ENCODE results near the gene TRMT11. TPM values are rescaled to one million over a fixed set of nuclear protein-coding genes. Genes with fewer than 3 reads are reported as not detected.
A peak's percentile ranks its signal among the peaks of the same experiment; 100 is the strongest.

TRMT11 gene
- total and polyA plus RNA-seq, 2 of the 13 experiments (the other 11 are each of a cell fraction or from before 2014, with no cell fraction given), result 42.2 to 81.9 TPM

DNA sequence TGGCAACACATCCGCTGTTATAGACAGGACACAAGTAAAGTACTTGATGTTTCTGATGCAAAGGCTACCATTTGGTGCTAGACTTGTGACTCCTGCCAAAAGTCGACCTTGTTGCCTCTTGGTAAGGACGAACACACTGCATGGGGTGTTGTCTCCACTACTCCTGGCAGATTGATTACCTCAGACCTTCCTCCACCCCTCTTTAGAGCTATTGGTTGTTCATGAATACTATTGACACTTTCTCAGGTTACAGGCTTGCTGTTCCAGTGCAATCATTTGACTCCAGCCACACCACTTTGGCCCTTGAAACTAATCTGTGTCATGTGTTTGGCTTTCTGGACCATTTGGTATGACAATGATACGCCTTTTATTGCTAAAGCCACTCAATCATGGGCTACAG lies 62.3 kb downstream of the TRMT11 start:
- no peaks in the 10 kb centered on the region for H4K20me1 ChIP-seq (ENCODE audit: insufficient read depth, low read length)
- H3K9ac ChIP-seq (ENCODE audit: insufficient read depth, low read depth, low read length), result no peak overlapping the region
- 96% methylated on average over 4 of the region's 4 CpGs for WGBS (ENCODE audit: low lambda C conversion rate)
- in situ Hi-C loops (cut with HindIII; ENCODE audit: extremely low pct_ligation_motif_present, low pct_unique_long_range_greater_than_20kb), result loop anchor here (25.0 kb wide), 2 partner anchors 614 to 1064 kb away; partner anchors contain the start of gene RSPO3
- no peak for DNase-seq (ENCODE audit: low spot score)
- POLR2A ChIA-PET, result no interaction called here
- TF ChIP-seq ZFP1 (CRISPR knock-in tag; IDR thresholded peaks at IDR 0.05) (no peak), SNAPC2 (CRISPR knock-in tag; IDR thresholded peaks at IDR 0.05) (0 out of 2 replicates have a peak, but pooled peaks have one; percentile 9), ZNF7 (CRISPR knock-in tag; IDR thresholded peaks at IDR 0.05) (no peak)
- no TSS peak for BruUV-seq (replicated peaks)
- no peak for FAIRE-seq
- peaks cover 14% of the 10 kb centered on the region for H3K4me1 ChIP-seq (ENCODE audit: insufficient read depth, low read length)
- no peaks in the 10 kb centered on the region for H3K79me2 ChIP-seq (ENCODE audit: insufficient read depth, low read length)
- ATAC-seq, result no peak
- H3K36me3 ChIP-seq (replicated peaks in 1 of 2; ENCODE audit: control insufficient read depth in 1 of 2, insufficient read depth in 2 of 2, low read length in 2 of 2), result peaks cover 16 to 47% of the 10 kb centered on the region in 2 experiments
- H3K4me2 ChIP-seq (ENCODE audit: low read depth, low read length), result no peak overlapping the region
- no peak overlapping the region for H2AFZ ChIP-seq (ENCODE audit: low read length)
- CTCF ChIA-PET (ENCODE audit: low intra/inter-chr PET ratio, low total read pairs), result no interaction called here
- intact Hi-C loops (cut with micrococcal nuclease; ENCODE audit: unreplicated experiment), result no loop called here
- H3K9me3 ChIP-seq (ENCODE audit: low read length), result no peaks in the 10 kb centered on the region
- no peak overlapping the region for H3K4me3 ChIP-seq (replicated peaks in 1 of 3; ENCODE audit: insufficient read depth in 1 of 3, low read depth in 2 of 3, low read length in 3 of 3)
- H3K27me3 ChIP-seq (ENCODE audit: control insufficient read depth in 1 of 2, insufficient read depth in 2 of 2, low read length in 2 of 2), result no peaks in the 10 kb centered on the region
- H3K27ac ChIP-seq (ENCODE audit: extremely low read length, insufficient read depth, low read length), result no peak overlapping the region

DNA sequence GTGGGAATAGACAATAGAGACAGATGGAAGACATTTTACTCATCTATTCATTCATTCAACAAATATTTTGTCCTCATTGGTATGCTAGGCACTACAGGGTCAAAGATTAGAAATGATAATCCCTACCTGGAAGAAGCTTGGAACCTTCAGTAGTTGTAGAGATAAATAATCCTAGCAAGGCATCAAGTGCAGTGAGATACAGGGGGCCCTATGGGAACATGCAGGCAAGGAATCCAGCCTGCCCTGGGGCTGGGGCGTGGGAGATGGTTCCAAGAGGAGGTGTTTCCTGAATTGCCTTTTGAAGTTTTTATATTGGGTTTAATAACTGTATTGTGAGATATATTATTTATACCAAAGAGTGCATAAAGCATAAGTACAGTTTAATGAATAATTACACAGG lies 64.5 kb downstream of the TRMT11 start:
- Histone ChIP-seq H3K27ac (ENCODE audit: extremely low read length, insufficient read depth, low read length) (no peak overlapping the region), H3K36me3 (replicated peaks in 1 of 2; ENCODE audit: control insufficient read depth in 1 of 2, insufficient read depth in 2 of 2, low read length in 2 of 2) (peaks cover 17 to 40% of the 10 kb centered on the region in 2 experiments), H3K4me3 (replicated peaks in 1 of 3; ENCODE audit: insufficient read depth in 1 of 3, low read depth in 2 of 3, low read length in 3 of 3) (no peak overlapping the region), H3K27me3 (ENCODE audit: control insufficient read depth in 1 of 2, insufficient read depth in 2 of 2, low read length in 2 of 2) (no peaks in the 10 kb centered on the region), H4K20me1 (ENCODE audit: insufficient read depth, low read length) (no peaks in the 10 kb centered on the region), H2AFZ (ENCODE audit: low read length) (no peak overlapping the region), H3K9me3 (ENCODE audit: low read length) (no peaks in the 10 kb centered on the region), H3K79me2 (ENCODE audit: insufficient read depth, low read length) (no peaks in the 10 kb centered on the region), H3K9ac (ENCODE audit: insufficient read depth, low read depth, low read length) (no peak overlapping the region), H3K4me2 (ENCODE audit: low read depth, low read length) (no peak overlapping the region), H3K4me1 (ENCODE audit: insufficient read depth, low read length) (peaks cover 14% of the 10 kb centered on the region)
- intact Hi-C loops (cut with micrococcal nuclease; ENCODE audit: unreplicated experiment), result no loop called here
- DNase-seq (ENCODE audit: low spot score) (no peak), FAIRE-seq (no peak), ATAC-seq (no peak)
- ChIA-PET POLR2A (interaction anchor here (0.7 to 1.2 kb wide), 2 partner anchors 65 to 1281 kb away, joined by 3 to 4 read pairs; partner anchors contain the start of gene TRMT11), CTCF (ENCODE audit: low intra/inter-chr PET ratio, low total read pairs) (no interaction called here)
- TF ChIP-seq ZNF883 (CRISPR knock-in tag; IDR thresholded peaks at IDR 0.05; ENCODE audit: not compliant biosample characterization) (no peak), ZFP36L1 (CRISPR knock-in tag; IDR thresholded peaks at IDR 0.05) (no peak), ZNF292 (CRISPR knock-in tag; IDR thresholded peaks at IDR 0.05; ENCODE audit: borderline replicate concordance, low read depth) (no peak), ZNF205 (CRISPR knock-in tag; IDR thresholded peaks at IDR 0.05) (no peak), SP2 (CRISPR knock-in tag; IDR thresholded peaks at IDR 0.05) (no peak)
- TF ChIP-seq, protein P1, sequence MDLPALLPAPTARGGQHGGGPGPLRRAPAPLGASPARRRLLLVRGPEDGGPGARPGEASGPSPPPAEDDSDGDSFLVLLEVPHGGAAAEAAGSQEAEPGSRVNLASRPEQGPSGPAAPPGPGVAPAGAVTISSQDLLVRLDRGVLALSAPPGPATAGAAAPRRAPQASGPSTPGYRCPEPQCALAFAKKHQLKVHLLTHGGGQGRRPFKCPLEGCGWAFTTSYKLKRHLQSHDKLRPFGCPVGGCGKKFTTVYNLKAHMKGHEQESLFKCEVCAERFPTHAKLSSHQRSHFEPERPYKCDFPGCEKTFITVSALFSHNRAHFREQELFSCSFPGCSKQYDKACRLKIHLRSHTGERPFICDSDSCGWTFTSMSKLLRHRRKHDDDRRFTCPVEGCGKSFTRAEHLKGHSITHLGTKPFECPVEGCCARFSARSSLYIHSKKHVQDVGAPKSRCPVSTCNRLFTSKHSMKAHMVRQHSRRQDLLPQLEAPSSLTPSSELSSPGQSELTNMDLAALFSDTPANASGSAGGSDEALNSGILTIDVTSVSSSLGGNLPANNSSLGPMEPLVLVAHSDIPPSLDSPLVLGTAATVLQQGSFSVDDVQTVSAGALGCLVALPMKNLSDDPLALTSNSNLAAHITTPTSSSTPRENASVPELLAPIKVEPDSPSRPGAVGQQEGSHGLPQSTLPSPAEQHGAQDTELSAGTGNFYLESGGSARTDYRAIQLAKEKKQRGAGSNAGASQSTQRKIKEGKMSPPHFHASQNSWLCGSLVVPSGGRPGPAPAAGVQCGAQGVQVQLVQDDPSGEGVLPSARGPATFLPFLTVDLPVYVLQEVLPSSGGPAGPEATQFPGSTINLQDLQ (CRISPR knock-in tag; IDR thresholded peaks at IDR 0.05), result no peak
- BruUV-seq (replicated peaks), result no TSS peak
- in situ Hi-C loops (cut with HindIII; ENCODE audit: extremely low pct_ligation_motif_present, low pct_unique_long_range_greater_than_20kb), result no loop called here
- 94% methylated on average over 1 of the region's 1 CpG for WGBS (ENCODE audit: low lambda C conversion rate)

Measured in HepG2 (cell line).